Measurements from ENCODE around the gene MNAT1. TPM values are rescaled to one million over a fixed set of nuclear protein-coding genes. Genes with fewer than 3 reads are reported as not detected.

The MNAT1 gene
- total RNA-seq, 1 experiment from 2014 or later = 79.7 TPM

- Histone ChIP-seq H3K27me3 (ENCODE audit: insufficient read depth, low read depth) (no peaks in the 10 kb centered on the region), H3K27ac (no peak overlapping the region), H3F3A (ENCODE audit: insufficient read depth, low read depth) (no peaks in the 10 kb centered on the region), H3K4me2 (no peak overlapping the region), H3K36me3 (ENCODE audit: low read depth) (no peaks in the 10 kb centered on the region), H3K79me2 (ENCODE audit: low read depth) (no peaks in the 10 kb centered on the region), H3K9me3 (ENCODE audit: insufficient read depth, low read depth) (no peaks in the 10 kb centered on the region), H4K20me1 (ENCODE audit: insufficient read depth) (no peaks in the 10 kb centered on the region), H3K4me1 (replicated peaks; ENCODE audit: insufficient read depth) (no peaks in the 10 kb centered on the region), H2AFZ (no peak overlapping the region), H3K9me2 (ENCODE audit: insufficient read depth) (no peaks in the 10 kb centered on the region), H3K4me3 (no peak overlapping the region)
- TF ChIP-seq, protein P1, sequence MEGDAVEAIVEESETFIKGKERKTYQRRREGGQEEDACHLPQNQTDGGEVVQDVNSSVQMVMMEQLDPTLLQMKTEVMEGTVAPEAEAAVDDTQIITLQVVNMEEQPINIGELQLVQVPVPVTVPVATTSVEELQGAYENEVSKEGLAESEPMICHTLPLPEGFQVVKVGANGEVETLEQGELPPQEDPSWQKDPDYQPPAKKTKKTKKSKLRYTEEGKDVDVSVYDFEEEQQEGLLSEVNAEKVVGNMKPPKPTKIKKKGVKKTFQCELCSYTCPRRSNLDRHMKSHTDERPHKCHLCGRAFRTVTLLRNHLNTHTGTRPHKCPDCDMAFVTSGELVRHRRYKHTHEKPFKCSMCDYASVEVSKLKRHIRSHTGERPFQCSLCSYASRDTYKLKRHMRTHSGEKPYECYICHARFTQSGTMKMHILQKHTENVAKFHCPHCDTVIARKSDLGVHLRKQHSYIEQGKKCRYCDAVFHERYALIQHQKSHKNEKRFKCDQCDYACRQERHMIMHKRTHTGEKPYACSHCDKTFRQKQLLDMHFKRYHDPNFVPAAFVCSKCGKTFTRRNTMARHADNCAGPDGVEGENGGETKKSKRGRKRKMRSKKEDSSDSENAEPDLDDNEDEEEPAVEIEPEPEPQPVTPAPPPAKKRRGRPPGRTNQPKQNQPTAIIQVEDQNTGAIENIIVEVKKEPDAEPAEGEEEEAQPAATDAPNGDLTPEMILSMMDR (conservative IDR thresholded peaks at IDR 0.05) = no peak
- no peak for TF ChIP-seq EZH2 (IDR thresholded peaks at IDR 0.05; ENCODE audit: low read depth)
- intact Hi-C loops (cut with micrococcal nuclease; ENCODE audit: unreplicated experiment) = no loop called here
- DNase-seq = no peak
- BruUV-seq (replicated peaks) = no TSS peak
- ChIA-PET POLR2A (ENCODE audit: unreplicated experiment) (no interaction called here), CTCF (no interaction called here)
Observed at GRCh38 chr14:60904381-60904780, 169.8 kb downstream of the MNAT1 start.

DNA sequence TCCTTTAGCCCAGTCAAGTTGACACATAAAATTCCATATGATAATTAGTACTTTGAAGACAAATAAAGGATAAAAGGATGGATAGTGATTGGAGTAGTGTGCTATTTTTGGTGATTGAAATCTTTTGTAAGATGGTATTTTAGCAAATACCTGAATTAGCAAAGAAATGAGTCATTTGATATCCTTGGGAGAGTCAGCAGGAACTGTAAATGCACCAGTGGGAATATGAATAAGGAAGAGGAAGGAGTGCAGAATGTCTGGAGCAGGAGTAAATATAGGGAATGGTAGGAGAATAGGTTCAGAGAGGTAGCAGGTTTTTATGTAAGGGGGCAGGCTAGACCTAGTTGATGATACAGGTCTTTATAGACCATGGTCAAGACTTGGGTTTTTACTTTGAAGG lies 171.4 kb downstream of the MNAT1 start:
- Histone ChIP-seq H4K20me1 (ENCODE audit: insufficient read depth) (0 out of 2 replicates have a peak, but pooled peaks cover 1% of the 10 kb centered on the region), H3K36me3 (ENCODE audit: low read depth) (no peaks in the 10 kb centered on the region), H3K27me3 (ENCODE audit: insufficient read depth, low read depth) (no peaks in the 10 kb centered on the region), H3K9me3 (ENCODE audit: insufficient read depth, low read depth) (no peaks in the 10 kb centered on the region), H3K79me2 (ENCODE audit: low read depth) (no peaks in the 10 kb centered on the region), H3F3A (ENCODE audit: insufficient read depth, low read depth) (no peaks in the 10 kb centered on the region), H3K9me2 (ENCODE audit: insufficient read depth) (no peaks in the 10 kb centered on the region), H2AFZ (no peak overlapping the region), H3K4me1 (replicated peaks; ENCODE audit: insufficient read depth) (no peaks in the 10 kb centered on the region), H3K4me3 (no peak overlapping the region), H3K27ac (no peak overlapping the region), H3K4me2 (no peak overlapping the region)
- POLR2A ChIA-PET (ENCODE audit: unreplicated experiment) = no interaction called here
- intact Hi-C loops (cut with micrococcal nuclease; ENCODE audit: unreplicated experiment) = no loop called here
- TF ChIP-seq, protein P1 (conservative IDR thresholded peaks at IDR 0.05) = no peak
- TF ChIP-seq EZH2 (IDR thresholded peaks at IDR 0.05; ENCODE audit: low read depth) = no peak
- DNase-seq = no peak
- no TSS peak for BruUV-seq (replicated peaks)
- CTCF ChIA-PET = no interaction called here

DNA sequence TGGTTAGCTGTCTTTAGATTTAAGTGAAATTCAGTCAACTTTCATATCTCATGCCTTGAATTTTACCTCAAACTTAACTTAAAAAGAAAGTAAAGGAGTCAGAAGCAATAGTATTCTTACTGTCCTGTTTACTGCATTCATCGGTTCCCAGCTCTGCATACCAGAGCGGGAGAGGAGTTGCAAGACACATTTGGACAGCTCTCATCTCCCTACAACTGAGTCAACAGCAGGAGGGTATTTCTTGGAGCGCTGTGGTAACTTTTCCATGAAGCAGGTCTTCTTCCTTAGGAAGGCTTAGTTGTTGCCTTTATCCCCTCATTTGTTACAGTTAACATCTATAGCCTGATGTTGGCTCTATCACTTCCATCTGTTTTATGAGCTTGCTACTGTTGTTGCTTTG lies 181.2 kb downstream of the MNAT1 start:
- no TSS peak for BruUV-seq (replicated peaks)
- no peaks in the 10 kb centered on the region for H3K4me1 ChIP-seq (replicated peaks; ENCODE audit: insufficient read depth)
- H3K27ac ChIP-seq = no peak overlapping the region
- no peaks in the 10 kb centered on the region for H3F3A ChIP-seq (ENCODE audit: insufficient read depth, low read depth)
- no peaks in the 10 kb centered on the region for H3K27me3 ChIP-seq (ENCODE audit: insufficient read depth, low read depth)
- H4K20me1 ChIP-seq (ENCODE audit: insufficient read depth) = peaks cover 9% of the 10 kb centered on the region
- no peaks in the 10 kb centered on the region for H3K79me2 ChIP-seq (ENCODE audit: low read depth)
- no peak overlapping the region for H3K4me3 ChIP-seq
- no peaks in the 10 kb centered on the region for H3K9me3 ChIP-seq (ENCODE audit: insufficient read depth, low read depth)
- POLR2A ChIA-PET (ENCODE audit: unreplicated experiment) = no interaction called here
- DNase-seq = no peak
- no peaks in the 10 kb centered on the region for H3K36me3 ChIP-seq (ENCODE audit: low read depth)
- H3K9me2 ChIP-seq (ENCODE audit: insufficient read depth) = no peaks in the 10 kb centered on the region
- intact Hi-C loops (cut with micrococcal nuclease; ENCODE audit: unreplicated experiment) = no loop called here
- H2AFZ ChIP-seq = no peak overlapping the region
- no peak overlapping the region for H3K4me2 ChIP-seq
- no peak for TF ChIP-seq EZH2 (IDR thresholded peaks at IDR 0.05; ENCODE audit: low read depth)
- TF ChIP-seq, protein P1 (conservative IDR thresholded peaks at IDR 0.05) = no peak
- CTCF ChIA-PET = no interaction called here

Data from PC-9 (cell line).